Measurements from ENCODE around the gene HDAC4. TPM values are rescaled to one million over a fixed set of nuclear protein-coding genes. Genes with fewer than 3 reads are reported as not detected.

The HDAC4 gene
- total RNA-seq, 2 donors from 2014 or later, result 38.7 to 50.9 TPM

DNA sequence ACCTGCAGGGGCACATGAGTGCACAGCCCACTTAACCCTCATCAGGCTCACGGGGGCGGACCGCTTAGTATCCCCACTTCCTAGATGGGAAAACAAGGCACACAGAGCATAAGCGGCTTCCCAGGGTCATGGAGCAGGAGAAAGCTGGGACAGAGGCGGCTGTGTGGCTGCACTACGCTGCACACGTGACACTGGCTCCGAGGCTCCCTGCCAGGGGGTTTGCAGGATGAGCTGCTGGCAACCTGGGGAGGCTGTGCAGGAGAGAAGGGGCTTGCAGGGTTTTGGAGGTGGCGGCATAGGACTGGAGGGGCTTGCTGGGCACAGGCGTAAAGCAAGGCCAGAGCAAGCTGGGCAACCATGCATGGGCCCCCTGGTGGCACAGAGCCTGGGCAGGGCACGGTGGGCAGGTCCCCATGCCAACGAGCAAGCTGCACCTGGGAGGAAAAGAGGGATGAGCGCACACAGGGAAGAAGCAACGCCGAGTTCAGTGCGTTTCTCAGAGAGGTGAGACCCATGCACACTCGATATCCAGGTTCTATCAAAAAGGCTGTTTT, 268.6 kb downstream of the HDAC4 start:
- intact Hi-C loops (cut with DNase I, micrococcal nuclease), result no loop called here
- DNase-seq (no peak), ATAC-seq (no peak)

- intact Hi-C loops (cut with DNase I, micrococcal nuclease), result no loop called here
- DNase-seq, result no peak
- ATAC-seq, result no peak
Measured at GRCh38 chr2:239131521-239131920, 269.3 kb downstream of the HDAC4 start.

- intact Hi-C loops (cut with DNase I, micrococcal nuclease), result no loop called here
- ATAC-seq, result no peak
- no peak for DNase-seq
Measured at GRCh38 chr2:239130786-239131325, 270.0 kb downstream of the HDAC4 start.

GRCh38 chr2:239130041-239130440, 270.8 kb downstream of the HDAC4 start:
- intact Hi-C loops (cut with DNase I, micrococcal nuclease), result no loop called here
- ATAC-seq (no peak), DNase-seq (no peak)

GRCh38 chr2:239129147-239129920, 271.5 kb downstream of the HDAC4 start:
- intact Hi-C loops (cut with DNase I, micrococcal nuclease), result no loop called here
- DNase-seq (no peak), ATAC-seq (no peak)

GRCh38 chr2:239128706-239129105, 272.1 kb downstream of the HDAC4 start:
- intact Hi-C loops (cut with DNase I, micrococcal nuclease), result no loop called here
- DNase-seq (no peak), ATAC-seq (no peak)

DNA sequence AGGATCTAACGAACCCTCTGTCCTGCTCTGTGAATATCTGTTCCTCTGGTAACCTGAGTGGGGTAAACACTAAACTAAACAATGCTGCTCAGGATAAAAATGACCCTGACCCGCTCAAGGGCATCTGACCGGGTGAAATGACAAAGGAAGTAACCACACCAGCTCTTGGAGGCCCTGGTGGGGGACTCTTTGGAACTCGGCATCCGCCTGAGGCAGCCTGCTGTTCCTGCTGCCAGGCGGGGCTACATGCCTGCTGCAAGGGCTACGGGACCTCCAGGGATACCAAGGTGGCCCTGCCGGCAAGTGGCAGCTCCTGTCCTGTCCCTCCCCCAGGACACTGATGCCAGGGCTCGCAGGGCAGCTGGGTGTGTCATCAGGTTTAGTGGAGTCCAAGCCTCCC, 273.3 kb downstream of the HDAC4 start:
- ATAC-seq, result no peak
- DNase-seq, result no peak
- intact Hi-C loops (cut with DNase I, micrococcal nuclease), result no loop called here

- ATAC-seq (no peak), DNase-seq (no peak)
- intact Hi-C loops (cut with DNase I, micrococcal nuclease), result no loop called here
Measured at GRCh38 chr2:239125726-239126675, 274.8 kb downstream of the HDAC4 start.

- DNase-seq, result no peak
- intact Hi-C loops (cut with DNase I, micrococcal nuclease), result no loop called here
- ATAC-seq, result no peak
Measured at GRCh38 chr2:239124152-239124899, 276.5 kb downstream of the HDAC4 start.

GRCh38 chr2:239122421-239123110, 278.3 kb downstream of the HDAC4 start:
- ATAC-seq (no peak), DNase-seq (no peak)
- intact Hi-C loops (cut with DNase I, micrococcal nuclease), result no loop called here

GRCh38 chr2:239121600-239122012, 279.2 kb downstream of the HDAC4 start:
- ATAC-seq (no peak), DNase-seq (no peak)
- intact Hi-C loops (cut with DNase I, micrococcal nuclease), result no loop called here

- ATAC-seq, result peak; percentile 62
- intact Hi-C loops (cut with DNase I, micrococcal nuclease), result no loop called here
Measured at GRCh38 chr2:239120664-239121063, 280.2 kb downstream of the HDAC4 start.

DNA sequence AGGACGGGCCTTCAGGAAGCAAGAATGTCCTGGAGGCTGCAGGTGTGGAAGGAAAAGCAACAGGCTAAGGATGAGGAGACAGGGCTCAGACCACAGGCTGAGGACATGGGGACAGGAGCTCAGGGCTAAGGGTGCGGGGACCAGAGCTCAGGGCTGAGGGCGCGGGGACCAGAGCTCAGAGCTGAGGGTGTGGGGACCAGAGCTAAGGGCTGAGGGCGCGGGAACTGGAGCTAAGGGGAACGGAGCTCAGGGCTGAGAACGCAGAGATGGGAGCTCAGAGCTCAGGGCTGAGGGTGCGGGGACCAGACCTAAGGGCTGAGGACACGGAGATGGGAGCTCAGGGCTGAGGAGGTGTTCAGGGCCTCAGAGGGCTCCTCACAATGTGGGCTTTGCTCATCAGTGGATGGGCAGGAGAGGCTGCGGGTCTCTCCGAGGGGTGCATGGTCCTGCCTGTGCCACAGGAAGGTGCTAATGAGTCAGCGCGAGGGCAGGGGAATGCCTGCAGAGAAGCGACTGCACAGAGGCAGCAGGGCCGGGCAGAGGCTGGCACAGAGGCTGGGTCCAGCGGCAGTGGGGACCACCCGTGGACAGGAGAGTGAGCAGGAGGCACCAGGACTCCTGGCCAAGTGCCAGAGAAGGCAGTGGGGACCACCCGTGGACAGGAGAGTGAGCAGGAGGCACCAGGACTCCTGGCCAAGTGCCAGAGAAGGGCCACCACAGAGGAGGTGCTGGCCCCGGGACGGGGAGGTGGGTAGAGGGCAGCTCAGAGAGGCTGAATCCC, 281.3 kb downstream of the HDAC4 start:
- DNase-seq, result no peak
- intact Hi-C loops (cut with DNase I, micrococcal nuclease), result no loop called here
- no peak for ATAC-seq

More at GRCh38 chr2:239120664-239121063, 280.2 kb downstream of the HDAC4 start:
- no peak for DNase-seq

DNA sequence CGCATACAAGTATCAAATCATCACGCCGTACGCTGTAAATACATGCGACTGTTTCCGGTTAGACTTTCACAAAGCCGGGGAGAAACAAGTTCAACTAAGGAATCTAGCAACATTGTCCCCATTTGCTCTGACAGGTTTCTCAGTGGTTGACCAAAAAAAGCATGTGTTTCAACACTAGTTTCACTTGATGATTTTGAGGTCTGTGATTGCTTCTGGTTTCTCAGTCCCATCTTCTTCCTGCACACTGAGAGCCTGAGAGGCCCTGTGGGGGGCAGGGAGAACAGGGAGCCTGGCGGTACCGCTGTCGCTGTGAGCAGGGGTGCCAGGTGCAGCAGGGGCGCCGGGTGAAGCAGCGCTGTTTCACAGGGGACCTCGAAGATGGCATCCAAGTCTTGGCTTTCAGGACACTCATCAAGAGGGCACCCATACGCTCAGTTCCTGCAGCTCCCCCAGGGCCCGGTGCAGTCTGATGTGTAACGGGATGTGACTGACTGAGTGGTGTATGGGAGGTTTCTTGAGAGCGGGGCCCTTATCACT, 282.1 kb downstream of the HDAC4 start:
- intact Hi-C loops (cut with DNase I, micrococcal nuclease), result no loop called here
- ATAC-seq (no peak), DNase-seq (no peak)

DNA sequence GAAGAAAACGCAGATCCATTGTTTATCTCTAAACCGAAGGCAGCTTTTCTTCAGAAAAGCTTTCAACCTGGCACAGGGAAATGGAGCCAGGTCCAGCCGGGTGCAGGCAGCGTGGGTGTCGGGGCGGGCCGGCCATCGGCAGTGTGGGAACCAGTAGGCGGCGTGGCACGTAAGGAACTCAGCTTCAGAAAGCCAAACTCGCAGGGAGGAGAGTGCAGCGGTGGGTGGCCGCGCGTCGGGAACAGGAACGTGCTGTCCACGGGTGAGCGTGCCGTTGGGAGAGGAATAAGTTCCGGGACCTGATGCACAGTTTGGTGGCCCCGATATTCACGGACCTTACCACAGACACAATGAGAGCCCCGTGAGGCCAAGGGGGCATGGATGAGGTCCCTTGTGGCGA, 282.6 kb downstream of the HDAC4 start:
- ATAC-seq (no peak), DNase-seq (no peak)
- intact Hi-C loops (cut with DNase I, micrococcal nuclease), result no loop called here

DNA sequence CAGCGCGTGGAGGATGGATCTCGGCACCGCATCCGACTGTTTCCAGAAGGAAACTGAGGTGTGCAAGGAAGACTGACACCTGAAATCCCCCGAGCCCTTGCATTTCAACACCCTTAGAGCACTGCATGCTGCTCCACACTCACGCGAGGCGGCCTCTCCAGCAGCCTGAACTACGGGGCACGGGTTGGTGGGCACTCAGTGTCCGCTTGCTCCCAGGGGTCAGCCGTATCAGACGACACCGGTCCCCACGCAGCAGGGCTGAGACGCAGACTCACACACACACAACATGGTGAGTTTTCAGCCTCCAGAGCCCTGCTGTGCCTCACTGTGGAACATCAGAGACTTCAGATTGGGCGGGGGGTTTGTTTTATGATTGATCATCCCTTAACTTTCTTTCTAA, 283.0 kb downstream of the HDAC4 start:
- DNase-seq (no peak), ATAC-seq (no peak)
- intact Hi-C loops (cut with DNase I, micrococcal nuclease), result no loop called here

All from left colon (tissue), 2 donors.